HEK293 (cell line): ENCODE data around the gene NFE2L3.

Experiments used
- CTCF ChIA-PET: fragments of 350-600 bp; formaldehyde crosslinking; extraction: SDS; loops from one replicate; lab custom pipeline; 2021; ENCODE audit warnings: antibody characterized with exemption; lab: Yijun Ruan, JAX
- POLR2A ChIA-PET: fragments of 300-600 bp; formaldehyde crosslinking; extraction: SDS; loops from one replicate; lab custom pipeline; 2020; ENCODE audit warnings: antibody characterized with exemption, inconsistent platforms; lab: Yijun Ruan, JAX
- H3K27ac ChIP-seq: fragments of 200-500 bp; sonication (Bioruptor generic); 2 replicates; pipeline ENCODE4 v1.5.1; 2014; ENCODE audit warnings: low read depth, low read length, control low read depth, inconsistent platforms; ENCODE audit errors: extremely low read depth
- H3K36me3 ChIP-seq, 2 experiments: fragments of 200-500 bp in 1 of 2; sonication (Bioruptor generic) in 1 of 2; 1 replicate in 1 of 2; 2 replicates in 1 of 2; pipeline ENCODE4 v1.5.1; 2014 to 2017; ENCODE audit warnings: inconsistent platforms in 2 of 2, low read length in 2 of 2; ENCODE audit not compliant: control insufficient read depth in 2 of 2, insufficient read depth in 1 of 2
- H3K4me1 ChIP-seq: fragments of 200-500 bp; sonication (Bioruptor generic); 2 replicates; pipeline ENCODE4 v1.5.1; 2014; ENCODE audit warnings: mild to moderate bottlenecking, low read length, inconsistent platforms; ENCODE audit not compliant: control insufficient read depth, insufficient read depth
- H3K4me3 ChIP-seq: 2 replicates; pipeline ENCODE4 v1.5.1; 2011; ENCODE audit warnings: low read depth, mild to moderate bottlenecking, control low read depth, low read length, moderate library complexity
- H3K9me3 ChIP-seq: fragments of 200-500 bp; sonication (Bioruptor generic); 2 replicates; pipeline ENCODE4 v1.5.1; 2014; ENCODE audit warnings: low read depth, low read length, inconsistent platforms; ENCODE audit not compliant: control insufficient read depth, insufficient read depth
- OSR2 ChIP-seq: fragments of 450-650 bp; formaldehyde crosslinking; IDR thresholded peaks from 2 replicates; pipeline ENCODE4 v1.5.1; 2016; ENCODE audit warnings: missing biosample characterization, missing genetic modification characterization
- REST ChIP-seq: fragments of 450-650 bp; formaldehyde crosslinking; IDR thresholded peaks from 2 replicates; pipeline ENCODE4 v1.5.1; 2016; ENCODE audit warnings: missing biosample characterization, missing genetic modification characterization
- SP7 ChIP-seq: fragments of 450-650 bp; formaldehyde crosslinking; IDR thresholded peaks from 2 replicates; pipeline ENCODE4 v1.5.1; 2016; ENCODE audit warnings: missing biosample characterization, missing genetic modification characterization
- ZFP41 ChIP-seq: fragments of 450-650 bp; formaldehyde crosslinking; IDR thresholded peaks from 2 replicates; pipeline ENCODE4 v1.5.1; 2016; ENCODE audit warnings: missing biosample characterization, missing genetic modification characterization, borderline replicate concordance
- ZNF140 ChIP-seq: fragments of 450-650 bp; formaldehyde crosslinking; IDR thresholded peaks from 2 replicates; pipeline ENCODE4 v1.5.1; 2016; ENCODE audit warnings: missing biosample characterization, missing genetic modification characterization
- ZNF18 ChIP-seq: fragments of 450-650 bp; formaldehyde crosslinking; IDR thresholded peaks from 2 replicates; pipeline ENCODE4 v1.5.1; 2016; ENCODE audit warnings: missing biosample characterization, missing genetic modification characterization
- ZNF24 ChIP-seq: fragments of 450-650 bp; formaldehyde crosslinking; IDR thresholded peaks from 2 replicates; pipeline ENCODE4 v1.5.1; 2016; ENCODE audit warnings: missing biosample characterization, missing genetic modification characterization
- ZNF266 ChIP-seq: fragments of 450-650 bp; formaldehyde crosslinking; IDR thresholded peaks from 2 replicates; pipeline ENCODE4 v1.5.1; 2016; ENCODE audit warnings: missing biosample characterization, missing genetic modification characterization, low read depth
- ZNF426 ChIP-seq: fragments of 450-650 bp; formaldehyde crosslinking; IDR thresholded peaks from 2 replicates; pipeline ENCODE4 v1.5.1; 2017; ENCODE audit warnings: missing biosample characterization, missing genetic modification characterization, mild to moderate bottlenecking, inconsistent platforms, moderate library complexity
- ZNF433 ChIP-seq: fragments of 450-650 bp; formaldehyde crosslinking; IDR thresholded peaks from 2 replicates; pipeline ENCODE4 v1.5.1; 2016; ENCODE audit warnings: missing biosample characterization, missing genetic modification characterization, low read depth
- ZNF510 ChIP-seq: fragments of 450-650 bp; formaldehyde crosslinking; IDR thresholded peaks from 2 replicates; pipeline ENCODE4 v1.5.1; 2018; ENCODE audit warnings: mild to moderate bottlenecking, missing genetic modification characterization, missing biosample characterization; ENCODE audit not compliant: insufficient replicate concordance
- ZNF518A ChIP-seq: fragments of 450-650 bp; formaldehyde crosslinking; conservative IDR thresholded peaks from 2 replicates; pipeline ENCODE4 v1.5.1; 2016; ENCODE audit warnings: low read depth, missing biosample characterization, missing genetic modification characterization
- ZNF555 ChIP-seq: fragments of 450-650 bp; formaldehyde crosslinking; conservative IDR thresholded peaks from 2 replicates; pipeline ENCODE4 v1.5.1; 2017; ENCODE audit warnings: missing biosample characterization, mild to moderate bottlenecking, missing genetic modification characterization, inconsistent platforms
- ZNF558 ChIP-seq: fragments of 450-650 bp; formaldehyde crosslinking; IDR thresholded peaks from 2 replicates; pipeline ENCODE4 v1.5.1; 2016; ENCODE audit warnings: missing biosample characterization, missing genetic modification characterization
- ZNF623 ChIP-seq: fragments of 450-650 bp; formaldehyde crosslinking; IDR thresholded peaks from 2 replicates; pipeline ENCODE4 v1.5.1; 2016; ENCODE audit warnings: missing biosample characterization, missing genetic modification characterization
- ZNF639 ChIP-seq: fragments of 450-650 bp; formaldehyde crosslinking; IDR thresholded peaks from 2 replicates; pipeline ENCODE4 v1.5.1; 2016; ENCODE audit warnings: missing biosample characterization, missing genetic modification characterization
- ZNF654 ChIP-seq: fragments of 450-650 bp; formaldehyde crosslinking; IDR thresholded peaks from 2 replicates; pipeline ENCODE4 v1.5.1; 2016; ENCODE audit warnings: low read depth, missing biosample characterization, missing genetic modification characterization
- ZNF664 ChIP-seq: fragments of 450-650 bp; formaldehyde crosslinking; IDR thresholded peaks from 2 replicates; pipeline ENCODE4 v1.5.1; 2016; ENCODE audit warnings: missing biosample characterization, missing genetic modification characterization
- ZNF843 ChIP-seq: fragments of 450-650 bp; formaldehyde crosslinking; IDR thresholded peaks from 2 replicates; pipeline ENCODE4 v1.5.1; 2016; ENCODE audit warnings: missing biosample characterization, missing genetic modification characterization

NFE2L3 gene

GRCh38 chr7:26143298-26144048 lies 8.5 kb upstream of the NFE2L3 start:
- TF ChIP-seq OSR2 (tag by site-specific recombination) (no peak), ZNF18 (tag by site-specific recombination) (peak; percentile 84)
- H3K27ac ChIP-seq: no peak overlapping the region
- ChIA-PET POLR2A (no interaction called here), CTCF (interaction anchor here (0.6 to 0.7 kb wide), 3 partner anchors 39 to 758 kb away, joined by 3 read pairs; no protein-coding TSS in a partner anchor)
- H3K4me3 ChIP-seq: no peak overlapping the region
- H3K9me3 ChIP-seq: no peaks in the 10 kb centered on the region
- peaks cover 4% of the 10 kb centered on the region for H3K4me1 ChIP-seq
- no peaks in the 10 kb centered on the region for H3K36me3 ChIP-seq

GRCh38 chr7:26144184-26145080 lies 7.6 kb upstream of the NFE2L3 start:
- POLR2A ChIA-PET: no interaction called here
- TF ChIP-seq ZFP41 (no peak), REST (tag by site-specific recombination) (peak; percentile 27; the same call in 1 of the 2 replicates), ZNF639 (tag by site-specific recombination) (no peak), ZNF510 (tag by site-specific recombination) (no peak), ZNF24 (tag by site-specific recombination) (no peak), ZNF558 (tag by site-specific recombination) (0 out of 2 replicates have a peak, but pooled peaks have one; percentile 24), ZNF266 (0 out of 2 replicates have a peak, but pooled peaks have one; percentile 11), ZNF555 (tag by site-specific recombination) (peak; percentile 46), ZNF843 (tag by site-specific recombination) (no peak), ZNF518A (tag by site-specific recombination) (peak; percentile 71; the same call in 1 of the 2 replicates), ZNF654 (tag by site-specific recombination) (peak; percentile 19; the same call in 1 of the 2 replicates), ZNF140 (tag by site-specific recombination) (peak; percentile 45; the same call in 1 of the 2 replicates), ZNF623 (tag by site-specific recombination) (peak; percentile 52), SP7 (tag by site-specific recombination) (no peak), ZNF426 (tag by site-specific recombination) (peak; percentile 62), ZNF664 (0 out of 2 replicates have a peak, but pooled peaks have one; percentile 50), OSR2 (tag by site-specific recombination) (no peak), ZNF433 (tag by site-specific recombination) (peak; percentile 49; the same call in 1 of the 2 replicates)

More at GRCh38 chr7:26144184-26145080, 7.6 kb upstream of the NFE2L3 start:
- Histone ChIP-seq H3K27ac (no peak overlapping the region), H3K4me1 (peaks cover 4% of the 10 kb centered on the region), H3K4me3 (no peak overlapping the region), H3K9me3 (no peaks in the 10 kb centered on the region), H3K36me3 (no peaks in the 10 kb centered on the region)
- CTCF ChIA-PET: interaction anchor here (0.6 to 0.7 kb wide), 3 partner anchors 38 to 759 kb away, joined by 3 read pairs; no protein-coding TSS in a partner anchor
